Muscle layer of colon (tissue), 2 donors: ENCODE data around the gene GDAP2.

Experiments
- H3K27ac ChIP-seq: one replicate; pipeline ENCODE4 v1.7.0; 2013; ENCODE audit warnings: low read depth, mild to moderate bottlenecking, low read length, moderate library complexity
- H3K27me3 ChIP-seq, 2 donors: one replicate each; pipeline ENCODE4 v1.7.0; 2013; ENCODE audit warnings: low read length in 2 of 2, mild to moderate bottlenecking in 2 of 2; ENCODE audit not compliant: insufficient read depth in 2 of 2, control insufficient read depth in 1 of 2
- H3K36me3 ChIP-seq: one replicate; pipeline ENCODE4 v1.7.0; 2013; ENCODE audit warnings: mild to moderate bottlenecking, low read length; ENCODE audit not compliant: insufficient read depth
- H3K4me1 ChIP-seq: one replicate; pipeline ENCODE4 v1.7.0; 2013; ENCODE audit warnings: mild to moderate bottlenecking, low read length; ENCODE audit not compliant: insufficient read depth
- H3K4me3 ChIP-seq, 2 donors: one replicate each; pipeline ENCODE4 v1.7.0; 2013; ENCODE audit warnings: low read length in 2 of 2, low read depth in 1 of 2, mild to moderate bottlenecking in 1 of 2, moderate library complexity in 1 of 2
- H3K9ac ChIP-seq: one replicate; pipeline ENCODE4 v1.7.0; 2013; ENCODE audit warnings: low read length
- H3K9me3 ChIP-seq: one replicate; pipeline ENCODE4 v1.7.0; 2013; ENCODE audit warnings: mild to moderate bottlenecking, low read length
- donor health status: abdominal sarcoma.
- donor health status: Adenocarcinoma of cecum.

GDAP2 gene

DNA sequence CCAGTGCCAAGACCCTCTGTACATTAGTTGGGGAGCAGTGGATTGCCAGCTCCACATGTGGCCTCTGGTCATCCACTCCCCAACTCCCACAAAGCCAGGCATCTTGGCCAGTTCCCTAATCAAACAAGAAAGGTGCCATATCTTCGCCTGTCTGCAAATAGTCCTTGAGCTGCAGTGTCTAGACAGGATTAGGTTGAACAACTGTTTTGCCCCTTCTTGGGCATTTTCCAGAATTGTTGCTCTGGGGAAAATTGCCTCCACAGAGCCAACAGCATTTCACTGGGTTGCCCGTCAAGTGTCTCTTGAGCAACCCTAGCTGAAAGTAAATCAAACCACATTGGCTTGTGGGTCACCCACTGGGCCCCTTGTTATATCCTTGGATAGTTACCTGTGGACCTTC, 109.3 kb downstream of the GDAP2 start:
- Histone ChIP-seq H3K27ac (no peak overlapping the region), H3K36me3 (no peaks in the 10 kb centered on the region), H3K9ac (no peak overlapping the region), H3K9me3 (no peaks in the 10 kb centered on the region), H3K4me3 (no peak overlapping the region), H3K4me1 (peaks cover 34% of the 10 kb centered on the region), H3K27me3 (no peaks in the 10 kb centered on the region)

DNA sequence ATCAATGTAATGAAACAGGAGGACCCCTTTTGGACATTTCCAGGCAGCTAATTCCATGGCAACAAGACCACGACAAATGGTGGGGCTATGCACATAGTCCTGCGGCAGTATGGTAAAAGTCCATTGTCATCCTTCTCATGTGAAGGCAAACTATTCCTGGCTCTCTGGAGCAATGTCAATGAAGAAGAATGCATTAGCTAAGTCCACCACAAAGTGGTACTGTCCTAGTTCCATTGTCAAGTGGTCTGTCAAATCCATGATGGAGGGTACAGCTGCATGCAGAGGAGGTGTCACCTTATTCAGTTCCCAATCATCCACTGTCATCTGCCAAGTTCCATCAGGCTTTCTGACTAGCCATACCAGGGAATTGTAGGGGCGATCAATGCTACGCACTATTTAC, 110.1 kb downstream of the GDAP2 start:
- Histone ChIP-seq H3K36me3 (no peaks in the 10 kb centered on the region), H3K4me1 (peaks cover 37% of the 10 kb centered on the region), H3K27ac (no peak overlapping the region), H3K27me3 (no peaks in the 10 kb centered on the region), H3K4me3 (no peak overlapping the region), H3K9ac (no peak overlapping the region), H3K9me3 (no peaks in the 10 kb centered on the region)

DNA sequence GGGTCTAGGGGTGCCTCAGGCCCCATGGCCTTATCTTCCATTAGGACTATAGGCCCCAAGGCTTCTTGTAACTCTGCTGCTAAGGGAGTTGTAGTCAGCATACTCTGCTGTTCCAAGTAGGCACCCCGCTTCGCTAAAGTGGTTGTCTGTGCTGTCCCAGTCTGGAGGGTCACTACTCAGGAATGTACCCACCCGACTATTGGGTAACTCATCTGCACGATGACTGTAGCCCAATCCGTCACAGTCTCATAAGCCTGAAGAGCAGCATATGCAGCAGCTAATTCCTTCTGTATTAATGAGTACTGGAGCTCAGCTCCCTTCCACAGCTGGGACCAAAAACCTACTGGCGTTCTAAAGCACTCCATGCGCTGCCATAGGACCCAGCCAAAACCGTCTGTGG, 111.0 kb downstream of the GDAP2 start:
- Histone ChIP-seq H3K27ac (no peak overlapping the region), H3K4me1 (peaks cover 42% of the 10 kb centered on the region), H3K9me3 (no peaks in the 10 kb centered on the region), H3K4me3 (no peak overlapping the region), H3K27me3 (no peaks in the 10 kb centered on the region), H3K9ac (no peak overlapping the region), H3K36me3 (no peaks in the 10 kb centered on the region)

DNA sequence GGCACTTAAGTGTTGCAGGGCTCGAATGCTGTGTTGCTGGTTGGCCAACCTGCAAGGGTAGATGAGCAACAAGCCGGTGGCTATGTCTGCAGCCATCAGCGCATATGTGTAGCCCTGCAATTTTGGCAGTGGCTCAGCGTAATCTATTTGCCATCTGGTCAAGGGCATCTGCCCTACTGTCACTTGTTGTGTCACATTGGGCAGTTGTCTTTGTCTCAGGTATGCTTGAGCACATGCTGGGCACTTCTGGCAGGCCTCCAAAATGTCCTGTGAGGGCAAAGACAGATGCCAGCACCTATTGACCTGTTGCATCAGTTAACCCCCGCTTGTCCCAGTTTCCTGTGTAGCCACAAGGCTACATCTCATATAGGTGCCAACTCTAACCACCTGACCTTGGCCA, 111.8 kb downstream of the GDAP2 start:
- Histone ChIP-seq H3K36me3 (no peaks in the 10 kb centered on the region), H3K9ac (no peak overlapping the region), H3K4me3 (no peak overlapping the region), H3K4me1 (peaks cover 48% of the 10 kb centered on the region), H3K27ac (no peak overlapping the region), H3K27me3 (no peaks in the 10 kb centered on the region), H3K9me3 (no peaks in the 10 kb centered on the region)

DNA sequence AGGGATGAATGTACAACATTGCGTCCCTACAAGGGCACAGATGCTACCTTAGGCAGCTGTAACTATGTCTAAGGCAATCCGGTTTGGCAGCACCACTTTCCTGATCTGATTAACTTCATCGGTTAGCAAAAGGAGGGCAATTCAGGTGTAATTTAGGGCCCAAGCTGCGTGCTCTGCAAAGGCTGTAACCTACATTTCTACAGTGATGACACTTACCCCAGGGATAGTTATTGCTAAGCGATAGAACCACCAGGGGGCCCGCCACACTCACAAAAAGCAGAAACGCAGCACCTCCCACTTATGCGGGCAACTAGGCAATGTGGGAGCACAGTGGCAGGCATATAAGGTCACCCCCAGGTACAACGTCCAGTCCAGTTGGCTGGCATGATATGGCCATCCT, 113.5 kb downstream of the GDAP2 start:
- H3K4me3 ChIP-seq: no peak overlapping the region
- no peaks in the 10 kb centered on the region for H3K36me3 ChIP-seq
- no peak overlapping the region for H3K27ac ChIP-seq
- H3K9ac ChIP-seq: no peak overlapping the region
- H3K9me3 ChIP-seq: no peaks in the 10 kb centered on the region
- H3K4me1 ChIP-seq: peaks cover 33% of the 10 kb centered on the region
- no peaks in the 10 kb centered on the region for H3K27me3 ChIP-seq

DNA sequence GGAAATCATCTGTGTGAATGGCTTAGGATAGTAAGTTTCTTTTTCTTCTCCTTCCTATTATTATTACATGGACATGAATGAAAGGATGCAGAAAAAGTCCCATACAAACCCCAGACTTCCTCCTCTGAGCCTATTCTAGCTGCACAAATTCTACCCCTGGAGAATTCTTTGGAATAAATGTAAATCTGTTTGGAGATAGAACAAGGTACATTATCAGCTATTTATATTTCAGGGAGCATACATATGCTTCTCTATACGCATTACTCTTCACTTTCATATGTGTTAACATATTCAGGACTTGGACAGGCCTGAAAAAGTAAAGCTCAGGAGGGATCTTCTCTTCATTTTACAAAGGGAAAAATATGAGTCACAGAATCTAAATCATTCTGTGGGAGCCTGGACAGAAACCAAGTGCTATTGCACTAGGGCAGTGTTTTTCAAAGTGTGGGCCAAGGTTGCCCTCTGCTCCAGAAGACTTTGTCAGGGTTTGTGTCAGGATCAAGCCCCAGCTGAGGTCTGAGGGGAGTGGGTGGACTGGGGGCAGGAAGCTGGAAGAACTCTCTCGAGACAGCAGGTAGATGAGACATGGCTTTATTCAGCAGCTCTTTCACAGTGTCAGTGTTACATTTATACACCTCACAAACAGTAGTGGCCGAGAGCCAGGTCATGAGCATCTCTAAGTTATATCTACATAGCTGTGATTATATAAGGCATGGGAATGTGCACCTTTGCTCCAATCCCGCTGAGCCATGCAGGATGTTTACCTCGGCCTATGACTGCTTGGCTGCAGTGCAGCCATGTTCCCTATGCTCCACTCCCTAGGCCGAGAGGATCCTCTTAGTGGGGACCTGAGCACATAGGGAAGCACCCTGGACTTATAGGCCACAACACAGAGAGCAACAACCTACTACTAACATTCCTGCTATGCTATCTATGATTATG, 114.3 kb downstream of the GDAP2 start:
- Histone ChIP-seq H3K27me3 (no peaks in the 10 kb centered on the region), H3K36me3 (no peaks in the 10 kb centered on the region), H3K9ac (no peak overlapping the region), H3K9me3 (no peaks in the 10 kb centered on the region), H3K4me3 (no peak overlapping the region), H3K27ac (peak overlapping the region; percentile 50), H3K4me1 (peaks cover 29% of the 10 kb centered on the region)
